ENCODE results near the gene EXOC4.

The EXOC4 gene

GRCh38 chr7:133371616-133372015 is 118.7 kb downstream of the EXOC4 start:
- TF ChIP-seq, protein P1, sequence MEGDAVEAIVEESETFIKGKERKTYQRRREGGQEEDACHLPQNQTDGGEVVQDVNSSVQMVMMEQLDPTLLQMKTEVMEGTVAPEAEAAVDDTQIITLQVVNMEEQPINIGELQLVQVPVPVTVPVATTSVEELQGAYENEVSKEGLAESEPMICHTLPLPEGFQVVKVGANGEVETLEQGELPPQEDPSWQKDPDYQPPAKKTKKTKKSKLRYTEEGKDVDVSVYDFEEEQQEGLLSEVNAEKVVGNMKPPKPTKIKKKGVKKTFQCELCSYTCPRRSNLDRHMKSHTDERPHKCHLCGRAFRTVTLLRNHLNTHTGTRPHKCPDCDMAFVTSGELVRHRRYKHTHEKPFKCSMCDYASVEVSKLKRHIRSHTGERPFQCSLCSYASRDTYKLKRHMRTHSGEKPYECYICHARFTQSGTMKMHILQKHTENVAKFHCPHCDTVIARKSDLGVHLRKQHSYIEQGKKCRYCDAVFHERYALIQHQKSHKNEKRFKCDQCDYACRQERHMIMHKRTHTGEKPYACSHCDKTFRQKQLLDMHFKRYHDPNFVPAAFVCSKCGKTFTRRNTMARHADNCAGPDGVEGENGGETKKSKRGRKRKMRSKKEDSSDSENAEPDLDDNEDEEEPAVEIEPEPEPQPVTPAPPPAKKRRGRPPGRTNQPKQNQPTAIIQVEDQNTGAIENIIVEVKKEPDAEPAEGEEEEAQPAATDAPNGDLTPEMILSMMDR (IDR thresholded peaks at IDR 0.05; ENCODE audit: borderline replicate concordance, insufficient read depth, low read depth, low read length), result no peak

GRCh38 chr7:133372337-133372736 is 119.5 kb downstream of the EXOC4 start:
- TF ChIP-seq, protein P1 (IDR thresholded peaks at IDR 0.05; ENCODE audit: borderline replicate concordance, insufficient read depth, low read depth, low read length), result no peak
- no peak overlapping the region for H3K4me3 ChIP-seq (ENCODE audit: low read depth, low read length)

More at GRCh38 chr7:133371616-133372015, 118.7 kb downstream of the EXOC4 start:
- no peak overlapping the region for H3K4me3 ChIP-seq (ENCODE audit: low read depth, low read length)

- no peak overlapping the region for H3K4me3 ChIP-seq (ENCODE audit: low read depth, low read length)
- TF ChIP-seq, protein P1 (IDR thresholded peaks at IDR 0.05; ENCODE audit: borderline replicate concordance, insufficient read depth, low read depth, low read length), result no peak
Observed at GRCh38 chr7:133376514-133376913, 123.6 kb downstream of the EXOC4 start.

DNA sequence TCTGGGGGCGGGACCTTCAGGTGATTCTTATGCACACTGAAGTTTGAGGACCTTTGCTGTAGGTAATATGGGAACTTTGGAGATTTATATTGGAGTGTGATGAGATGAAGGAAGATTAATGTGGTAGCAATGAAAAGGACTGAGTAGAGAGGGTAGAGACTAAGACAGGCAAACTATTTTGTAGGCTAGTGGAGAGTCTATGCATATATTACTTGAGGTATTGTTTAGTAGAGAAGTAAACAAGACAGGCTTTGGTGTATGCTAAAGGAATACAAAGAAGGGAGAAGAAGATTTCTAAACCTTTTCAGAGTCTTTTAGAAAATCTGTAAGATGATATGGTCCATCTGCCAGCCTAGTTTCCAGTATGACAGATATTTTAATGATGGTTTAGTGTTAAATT is 129.1 kb downstream of the EXOC4 start:
- TF ChIP-seq, protein P1 (IDR thresholded peaks at IDR 0.05; ENCODE audit: borderline replicate concordance, insufficient read depth, low read depth, low read length), result no peak
- no peak overlapping the region for H3K4me3 ChIP-seq (ENCODE audit: low read depth, low read length)

- TF ChIP-seq, protein P1 (IDR thresholded peaks at IDR 0.05; ENCODE audit: borderline replicate concordance, insufficient read depth, low read depth, low read length), result no peak
- no peak overlapping the region for H3K4me3 ChIP-seq (ENCODE audit: low read depth, low read length)
Observed at GRCh38 chr7:133382775-133383559, 130.1 kb downstream of the EXOC4 start.

DNA sequence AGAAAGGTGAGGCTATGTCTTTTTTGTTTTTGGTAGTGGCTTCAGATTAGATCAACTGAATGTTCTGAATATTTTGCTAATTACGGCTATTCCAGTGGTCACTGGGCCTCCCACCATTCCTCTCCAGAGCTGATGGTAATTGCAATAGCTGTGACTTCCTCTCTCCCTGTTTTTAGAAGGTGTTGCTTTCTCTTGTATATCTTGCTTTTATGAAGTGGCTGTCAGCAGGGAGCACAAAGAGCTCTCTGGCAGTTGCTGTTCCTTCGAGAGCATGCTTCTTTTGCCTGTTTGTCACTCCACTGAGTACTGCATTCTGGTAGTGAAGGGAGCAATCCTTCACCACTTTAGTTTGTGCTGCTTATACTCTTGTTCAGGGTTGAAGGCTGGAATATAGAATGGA is 133.3 kb downstream of the EXOC4 start:
- TF ChIP-seq, protein P1 (IDR thresholded peaks at IDR 0.05; ENCODE audit: borderline replicate concordance, insufficient read depth, low read depth, low read length), result no peak

DNA sequence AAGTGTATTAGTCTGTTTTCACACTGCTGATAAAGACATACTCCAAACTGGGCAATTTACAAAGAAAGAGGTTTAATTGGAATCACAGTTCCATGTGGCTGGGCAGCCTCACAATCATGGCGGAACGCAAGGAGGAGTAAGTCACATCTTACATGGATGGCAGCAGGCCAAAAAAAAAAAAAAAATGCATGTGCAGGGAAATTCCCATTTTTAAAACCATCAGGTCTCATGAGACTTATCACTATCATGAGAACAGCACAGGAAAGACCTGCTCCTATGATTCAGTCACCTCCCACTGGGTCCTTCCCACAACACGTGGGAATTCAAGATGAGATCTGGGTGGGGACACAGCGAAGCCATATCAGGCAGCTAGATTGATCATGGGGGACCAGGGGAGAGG is 136.8 kb downstream of the EXOC4 start:
- TF ChIP-seq, protein P1 (IDR thresholded peaks at IDR 0.05; ENCODE audit: borderline replicate concordance, insufficient read depth, low read depth, low read length), result no peak
- no peak overlapping the region for H3K4me3 ChIP-seq (ENCODE audit: low read depth, low read length)

More for the DNA sequence above, 133.3 kb downstream of the EXOC4 start:
- H3K4me3 ChIP-seq (ENCODE audit: low read depth, low read length), result no peak overlapping the region
